ENCODE results near the gene ORC6. TPM values are rescaled to one million over a fixed set of nuclear protein-coding genes. Genes with fewer than 3 reads are reported as not detected.

Gene ORC6
- total and polyA plus RNA-seq, 2 experiments from 2014 or later: 7.8 to 10.7 TPM

DNA sequence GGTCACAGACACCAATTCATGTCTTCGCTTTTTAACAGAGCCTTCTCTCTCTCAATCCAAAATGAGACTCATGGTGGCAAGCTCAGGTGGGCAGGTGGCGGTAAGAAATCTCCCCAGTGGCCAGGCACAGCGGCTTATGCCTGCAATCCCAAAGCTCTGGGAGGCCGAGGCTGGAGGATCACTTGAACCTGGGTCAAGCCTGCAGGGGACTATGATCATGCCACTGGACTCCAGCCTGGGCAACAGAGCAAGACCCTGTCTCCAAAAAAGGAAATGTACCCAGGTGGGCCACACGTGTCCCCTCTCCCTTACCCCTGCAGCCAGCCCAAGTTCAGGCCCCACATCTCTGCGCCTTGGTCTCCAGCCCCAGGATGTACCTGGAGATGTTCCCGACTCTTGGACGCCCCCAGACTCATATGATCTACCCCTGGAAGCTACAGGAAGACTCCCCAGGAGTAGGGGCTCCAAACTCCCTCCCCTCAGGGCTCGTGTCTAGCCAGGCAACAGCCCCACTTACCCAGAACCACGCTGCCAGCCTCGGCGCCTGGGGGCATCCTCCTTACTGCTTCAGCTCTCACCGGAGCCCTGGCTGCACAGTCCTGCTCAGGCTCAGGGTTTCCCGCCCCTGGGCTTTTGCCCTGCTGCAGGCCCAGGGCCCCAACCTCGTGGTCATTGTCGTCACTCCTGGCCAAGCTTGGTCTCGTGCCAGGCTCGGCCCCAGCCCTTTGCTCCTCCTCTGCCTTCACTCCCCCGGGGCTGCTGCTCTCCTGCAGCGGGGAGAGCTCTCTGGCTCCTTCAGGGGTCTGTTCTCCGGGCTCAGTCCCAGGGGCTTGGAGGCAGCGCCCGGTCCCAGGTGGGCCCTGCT, 42.5 kb downstream of the ORC6 start:
- no peak overlapping the region for H3K4me2 ChIP-seq (ENCODE audit: unreplicated experiment)
- no peak overlapping the region for H2AFZ ChIP-seq
- 64 to 72% methylated on average over 22 to 23 of the region's 23 CpGs for WGBS, 2 experiments (ENCODE audit: low coverage in 1 of 2, low lambda C conversion rate in 2 of 2, missing lambda C conversion rate in 2 of 2)
- DNase-seq: no peak
- no peak overlapping the region for H3K27ac ChIP-seq
- H3K79me2 ChIP-seq (ENCODE audit: insufficient read depth): no peaks in the 10 kb centered on the region
- no peaks in the 10 kb centered on the region for H3K9me3 ChIP-seq (ENCODE audit: low read depth)
- H3K27me3 ChIP-seq (replicated peaks; ENCODE audit: insufficient read depth): no peaks in the 10 kb centered on the region; the same call in 1 of the 2 replicates
- no peaks in the 10 kb centered on the region for H3K36me3 ChIP-seq (ENCODE audit: low read depth)
- H3F3A ChIP-seq (ENCODE audit: insufficient read depth): no peaks in the 10 kb centered on the region
- no peaks in the 10 kb centered on the region for H3K4me1 ChIP-seq (ENCODE audit: insufficient read depth)
- no peak overlapping the region for H3K4me3 ChIP-seq
- TF ChIP-seq EZH2 (IDR thresholded peaks at IDR 0.05; ENCODE audit: insufficient read depth, poor library complexity, severe bottlenecking): no peak
- TF ChIP-seq EZH2phosphoT487 (IDR thresholded peaks at IDR 0.05; ENCODE audit: insufficient read depth, low read depth): no peak
- in situ Hi-C loops (cut with MboI): no loop called here
- H4K20me1 ChIP-seq (ENCODE audit: insufficient read depth): no peaks in the 10 kb centered on the region
- no peak overlapping the region for H3K9ac ChIP-seq
- no peaks in the 10 kb centered on the region for H3K9me2 ChIP-seq (ENCODE audit: insufficient read depth)

DNA sequence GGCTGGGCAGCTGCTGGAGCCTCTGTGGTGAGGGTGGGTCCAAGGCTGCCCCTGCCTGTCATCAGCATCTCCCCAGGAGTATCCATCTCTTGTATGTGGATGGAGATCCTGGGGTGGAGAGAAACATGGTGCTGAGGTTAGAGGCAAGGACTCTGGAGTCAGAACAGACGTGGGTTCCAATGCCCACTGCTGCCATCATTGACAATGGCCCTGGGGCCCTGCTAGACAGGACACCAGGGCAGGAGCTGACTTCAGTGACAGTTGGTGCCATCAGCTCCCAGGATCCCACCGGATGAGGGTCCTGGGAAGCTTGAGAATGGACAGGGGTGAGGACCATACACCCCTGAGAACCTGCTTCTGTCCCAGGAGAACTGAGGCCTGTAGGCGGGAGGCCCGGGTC, 43.1 kb downstream of the ORC6 start:
- Histone ChIP-seq H4K20me1 (ENCODE audit: insufficient read depth) (no peaks in the 10 kb centered on the region), H3K36me3 (ENCODE audit: low read depth) (no peaks in the 10 kb centered on the region), H3K4me2 (ENCODE audit: unreplicated experiment) (no peak overlapping the region), H3K4me3 (no peak overlapping the region), H3K9me3 (ENCODE audit: low read depth) (no peaks in the 10 kb centered on the region), H3K79me2 (ENCODE audit: insufficient read depth) (no peaks in the 10 kb centered on the region), H3K9me2 (ENCODE audit: insufficient read depth) (no peaks in the 10 kb centered on the region), H2AFZ (no peak overlapping the region), H3K27me3 (replicated peaks; ENCODE audit: insufficient read depth) (no peaks in the 10 kb centered on the region; the same call in 1 of the 2 replicates), H3K9ac (no peak overlapping the region), H3K4me1 (ENCODE audit: insufficient read depth) (no peaks in the 10 kb centered on the region), H3K27ac (no peak overlapping the region), H3F3A (ENCODE audit: insufficient read depth) (no peaks in the 10 kb centered on the region)
- in situ Hi-C loops (cut with MboI): no loop called here
- no peak for DNase-seq
- 53 to 59% methylated on average over 4 of the region's 4 CpGs for WGBS, 2 experiments (ENCODE audit: low coverage in 1 of 2, low lambda C conversion rate in 2 of 2, missing lambda C conversion rate in 2 of 2)
- TF ChIP-seq EZH2phosphoT487 (IDR thresholded peaks at IDR 0.05; ENCODE audit: insufficient read depth, low read depth): no peak
- no peak for TF ChIP-seq EZH2 (IDR thresholded peaks at IDR 0.05; ENCODE audit: insufficient read depth, poor library complexity, severe bottlenecking)

- TF ChIP-seq EZH2 (IDR thresholded peaks at IDR 0.05; ENCODE audit: insufficient read depth, poor library complexity, severe bottlenecking): no peak
- no peak for TF ChIP-seq EZH2phosphoT487 (IDR thresholded peaks at IDR 0.05; ENCODE audit: insufficient read depth, low read depth)
- no peaks in the 10 kb centered on the region for H3K4me1 ChIP-seq (ENCODE audit: insufficient read depth)
- no peaks in the 10 kb centered on the region for H3K79me2 ChIP-seq (ENCODE audit: insufficient read depth)
- no peak overlapping the region for H2AFZ ChIP-seq
- no peaks in the 10 kb centered on the region; the same call in 1 of the 2 replicates for H3K27me3 ChIP-seq (replicated peaks; ENCODE audit: insufficient read depth)
- DNase-seq: no peak
- no peaks in the 10 kb centered on the region for H3K36me3 ChIP-seq (ENCODE audit: low read depth)
- H3K9me3 ChIP-seq (ENCODE audit: low read depth): no peaks in the 10 kb centered on the region
- H3K9me2 ChIP-seq (ENCODE audit: insufficient read depth): no peaks in the 10 kb centered on the region
- in situ Hi-C loops (cut with MboI): no loop called here
- no peak overlapping the region for H3K4me2 ChIP-seq (ENCODE audit: unreplicated experiment)
- H3K4me3 ChIP-seq: no peak overlapping the region
- no peaks in the 10 kb centered on the region for H4K20me1 ChIP-seq (ENCODE audit: insufficient read depth)
- no peak overlapping the region for H3K27ac ChIP-seq
- WGBS, 2 experiments (ENCODE audit: low coverage in 1 of 2, low lambda C conversion rate in 2 of 2, missing lambda C conversion rate in 2 of 2): 34 to 40% methylated on average over 9 of the region's 9 CpGs
- H3K9ac ChIP-seq: no peak overlapping the region
- no peaks in the 10 kb centered on the region for H3F3A ChIP-seq (ENCODE audit: insufficient read depth)
Observed at GRCh38 chr16:46733319-46733830, 43.9 kb downstream of the ORC6 start.

- H2AFZ ChIP-seq: no peak overlapping the region
- WGBS, 2 experiments (ENCODE audit: low coverage in 1 of 2, low lambda C conversion rate in 2 of 2, missing lambda C conversion rate in 2 of 2): 46 to 48% methylated on average over 12 of the region's 12 CpGs
- no peaks in the 10 kb centered on the region for H3K9me3 ChIP-seq (ENCODE audit: low read depth)
- in situ Hi-C loops (cut with MboI): no loop called here
- no peaks in the 10 kb centered on the region for H3K79me2 ChIP-seq (ENCODE audit: insufficient read depth)
- H3K9me2 ChIP-seq (ENCODE audit: insufficient read depth): no peaks in the 10 kb centered on the region
- H3K27me3 ChIP-seq (replicated peaks; ENCODE audit: insufficient read depth): no peaks in the 10 kb centered on the region; the same call in 1 of the 2 replicates
- H3F3A ChIP-seq (ENCODE audit: insufficient read depth): no peaks in the 10 kb centered on the region
- peak; percentile 34 for DNase-seq
- H3K4me3 ChIP-seq: no peak overlapping the region
- no peaks in the 10 kb centered on the region for H3K36me3 ChIP-seq (ENCODE audit: low read depth)
- H3K27ac ChIP-seq: no peak overlapping the region
- no peaks in the 10 kb centered on the region for H4K20me1 ChIP-seq (ENCODE audit: insufficient read depth)
- H3K9ac ChIP-seq: no peak overlapping the region
- H3K4me1 ChIP-seq (ENCODE audit: insufficient read depth): no peaks in the 10 kb centered on the region
- H3K4me2 ChIP-seq (ENCODE audit: unreplicated experiment): no peak overlapping the region
- TF ChIP-seq EZH2phosphoT487 (IDR thresholded peaks at IDR 0.05; ENCODE audit: insufficient read depth, low read depth) (no peak), EZH2 (IDR thresholded peaks at IDR 0.05; ENCODE audit: insufficient read depth, poor library complexity, severe bottlenecking) (no peak)
Observed at GRCh38 chr16:46736695-46737094, 47.2 kb downstream of the ORC6 start.

All from GM23248 (cell line).